Astrocyte of the hippocampus (primary cell): ENCODE results near the gene CACNG5.
"Not testable (repeated sequence)": the region's sequence is repeated elsewhere in the genome, so short reads cannot be mapped to it uniquely, and the experiment has no call there.

Experiments
- DNase-seq: peaks from one replicate; pipeline ENCODE4 v3.0.0; 2011; ENCODE audit warnings: low read depth, low spot score

Gene CACNG5

GRCh38 chr17:66849032-66849655 is 14.2 kb downstream of the CACNG5 start:
- no peak for DNase-seq

GRCh38 chr17:66849851-66850580 is 15.1 kb downstream of the CACNG5 start:
- no peak for DNase-seq

- no peak for DNase-seq
Measured at GRCh38 chr17:66850692-66851091, 15.8 kb downstream of the CACNG5 start.

GRCh38 chr17:66855204-66855603 is 20.3 kb downstream of the CACNG5 start:
- DNase-seq: no peak

GRCh38 chr17:66858226-66859083 is 23.5 kb downstream of the CACNG5 start:
- no peak for DNase-seq

- no peak for DNase-seq
Measured at GRCh38 chr17:66859353-66859752, 24.4 kb downstream of the CACNG5 start.

- DNase-seq: no peak
Measured at GRCh38 chr17:66860204-66860603, 25.3 kb downstream of the CACNG5 start.

GRCh38 chr17:66863820-66864219 is 28.9 kb downstream of the CACNG5 start:
- no peak for DNase-seq

- DNase-seq: no peak
Measured at GRCh38 chr17:66865151-66865550, 30.2 kb downstream of the CACNG5 start.

GRCh38 chr17:66873962-66874361 is 39.0 kb downstream of the CACNG5 start:
- no peak for DNase-seq

GRCh38 chr17:66884931-66885330 is 50.0 kb downstream of the CACNG5 start:
- no peak for DNase-seq

GRCh38 chr17:66885417-66885816 is 50.5 kb downstream of the CACNG5 start:
- DNase-seq: no peak

- no peak for DNase-seq
Measured at GRCh38 chr17:66889480-66890230, 54.7 kb downstream of the CACNG5 start.

GRCh38 chr17:66892246-66892645 is 57.3 kb downstream of the CACNG5 start:
- peak; percentile 52 for DNase-seq

GRCh38 chr17:66893382-66893781 is 58.5 kb downstream of the CACNG5 start:
- no peak for DNase-seq

GRCh38 chr17:66893863-66894262 is 58.9 kb downstream of the CACNG5 start:
- DNase-seq: no peak

GRCh38 chr17:66897141-66897540 is 62.2 kb downstream of the CACNG5 start:
- no peak for DNase-seq

- no peak for DNase-seq
Measured at GRCh38 chr17:66898536-66898935, 63.6 kb downstream of the CACNG5 start.

- DNase-seq: peak; percentile 17
Measured at GRCh38 chr17:66900126-66901010, 65.5 kb downstream of the CACNG5 start.

GRCh38 chr17:66903296-66903695 is 68.4 kb downstream of the CACNG5 start:
- DNase-seq: not testable (repeated sequence)

GRCh38 chr17:66903781-66904180 is 68.9 kb downstream of the CACNG5 start:
- DNase-seq: no peak
